Keratinocyte (primary cell): Measurements from ENCODE around the gene JDP2. TPM values are rescaled to one million over a fixed set of nuclear protein-coding genes. Genes with fewer than 3 reads are reported as not detected.

ENCODE experiments used
- DNase-seq: peaks from one replicate; pipeline ENCODE4 v3.0.0-alpha.2; 2011; ENCODE audit warnings: low read depth, missing footprints, low spot score
- FAIRE-seq: peaks from 2 replicates; lab custom pipeline; 2011; peaks lifted over from hg19 to GRCh38; lab: Jason Lieb, UNC
- H2AFZ ChIP-seq: 2 replicates; pipeline ENCODE4 v1.6.0; 2012; ENCODE audit warnings: low read length, control low read depth, inconsistent platforms; ENCODE audit not compliant: control insufficient read depth
- H3K27ac ChIP-seq: 2 replicates; pipeline ENCODE4 v1.5.1; 2011; ENCODE audit warnings: low read length; ENCODE audit not compliant: control insufficient read depth, insufficient read depth
- H3K27me3 ChIP-seq: 3 replicates; pipeline ENCODE4 v1.6.0; 2011; ENCODE audit warnings: low read length; ENCODE audit not compliant: control insufficient read depth, insufficient read depth; ENCODE audit errors: extremely low read depth
- H3K36me3 ChIP-seq, 2 experiments: 2 replicates in 1 of 2; 3 replicates in 1 of 2; pipeline ENCODE4 v1.5.1; 2011; ENCODE audit warnings: low read length in 2 of 2, mild to moderate bottlenecking in 1 of 2; ENCODE audit not compliant: control insufficient read depth in 2 of 2, insufficient read depth in 2 of 2; ENCODE audit errors: extremely low read depth in 1 of 2
- H3K4me1 ChIP-seq: 3 replicates; pipeline ENCODE4 v1.5.1; 2011; ENCODE audit warnings: low read length; ENCODE audit not compliant: control insufficient read depth, insufficient read depth; ENCODE audit errors: extremely low read depth
- H3K4me2 ChIP-seq: 3 replicates; pipeline ENCODE4 v1.6.0; 2011; ENCODE audit warnings: low read depth, low read length; ENCODE audit not compliant: control insufficient read depth, insufficient read depth; ENCODE audit errors: extremely low read depth
- H3K4me3 ChIP-seq, 3 experiments: fragments of 200-600 bp in 1 of 3; sonication (generic) in 1 of 3; 2 replicates in 2 of 3; 3 replicates in 1 of 3; pipeline ENCODE4 v1.5.1; 2011 to 2016; ENCODE audit warnings: low read length in 3 of 3, mild to moderate bottlenecking in 3 of 3, control low read depth in 2 of 3, inconsistent platforms in 1 of 3, low read depth in 1 of 3, mixed read lengths in 1 of 3, mixed run types in 1 of 3, moderate library complexity in 1 of 3; ENCODE audit not compliant: control insufficient read depth in 2 of 3, insufficient read depth in 2 of 3; ENCODE audit errors: extremely low read depth in 1 of 3
- H3K79me2 ChIP-seq: 2 replicates; pipeline ENCODE4 v1.6.0; 2012; ENCODE audit warnings: low read length; ENCODE audit not compliant: control insufficient read depth, insufficient read depth
- H3K9ac ChIP-seq: 3 replicates; pipeline ENCODE4 v1.6.0; 2011; ENCODE audit warnings: low read length; ENCODE audit not compliant: control insufficient read depth, insufficient read depth; ENCODE audit errors: extremely low read depth
- H3K9me1 ChIP-seq: 3 replicates; pipeline ENCODE4 v1.6.0; 2011; ENCODE audit warnings: low read length; ENCODE audit not compliant: control insufficient read depth, insufficient read depth; ENCODE audit errors: extremely low read depth
- H3K9me3 ChIP-seq: 2 replicates; pipeline ENCODE4 v1.5.1; 2012; ENCODE audit warnings: low read depth, low read length; ENCODE audit not compliant: control insufficient read depth
- H4K20me1 ChIP-seq: 3 replicates; pipeline ENCODE4 v1.6.0; 2011; ENCODE audit warnings: low read length; ENCODE audit not compliant: control insufficient read depth, insufficient read depth; ENCODE audit errors: extremely low read depth
- EZH2 ChIP-seq: IDR thresholded peaks from one replicate; pipeline ENCODE4 v1.6.1; 2012; ENCODE audit warnings: inconsistent platforms, mild to moderate bottlenecking, low read length, moderate library complexity
- dilution Hi-C: fragments of 300-500 bp; cut with MboI; formaldehyde crosslinking; loops from one replicate; pipeline ENCODE4 v1.7.0; 2020; ENCODE audit warnings: low sequenced_read_pairs; ENCODE audit not compliant: extremely low pct_ligation_motif_present
- polyA plus RNA-seq, 5 experiments: library from polyadenylated mRNA; depleted of rRNA in 3 of 5; stranded (reverse) in 3 of 5; stranded (forward) in 1 of 5; unstranded in 1 of 5; fragments of >200 nt; gene quantifications; 1 replicate in 1 of 5; 2 replicates in 3 of 5; 3 replicates in 1 of 5; pipeline versions ENCODE4 v1.2.1 to v1.2.3, GENCODE V29; 2011 to 2012; ENCODE audit warnings: missing spikeins in 2 of 5, low read depth in 1 of 5, low replicate concordance in 1 of 5
- TF ChIP-seq, protein P1 (sequence below), 3 experiments: IDR thresholded peaks in 1 of 3; conservative IDR thresholded peaks in 1 of 3; optimal IDR thresholded peaks in 1 of 3; 2 replicates in 2 of 3; 3 replicates in 1 of 3; pipeline versions ENCODE3 to v1.5.1; 2011; ENCODE audit warnings: low read length in 3 of 3, mild to moderate bottlenecking in 3 of 3, moderate library complexity in 2 of 3, control low read depth in 1 of 3, inconsistent platforms in 1 of 3; ENCODE audit not compliant: insufficient read depth in 2 of 3; ENCODE audit errors: extremely low read depth in 1 of 3

JDP2 gene
- polyA plus RNA-seq, 1 donor (not counting 4 experiments of a cell fraction or from before 2014, with no cell fraction given), result 13.5 TPM

DNA sequence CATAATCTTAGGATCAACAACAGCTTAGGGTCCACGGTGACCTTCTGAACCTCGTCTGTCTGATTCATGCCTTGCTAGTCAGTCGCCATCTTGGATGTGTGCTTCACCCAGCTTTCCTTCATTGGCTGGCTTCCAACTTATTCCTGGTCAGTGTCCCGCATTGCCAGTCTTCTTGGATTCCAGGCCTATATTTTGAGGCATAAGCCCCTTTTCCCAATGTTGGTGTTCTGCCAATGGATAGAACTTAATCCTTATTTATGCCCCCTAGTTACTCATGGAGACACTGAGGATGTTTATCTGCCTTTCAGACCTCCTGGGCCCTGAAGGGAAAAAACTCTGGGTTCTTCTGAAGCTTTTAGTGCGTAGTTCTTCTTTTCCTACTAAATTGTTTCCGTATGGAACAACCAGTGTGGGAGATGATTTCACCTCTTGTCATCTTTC, 5.8 kb downstream of the JDP2 start:
- Histone ChIP-seq H3K27ac (no peak overlapping the region), H3K4me3 (no peak overlapping the region), H3K4me1 (peaks cover 20% of the 10 kb centered on the region), H3K27me3 (no peaks in the 10 kb centered on the region), H2AFZ (no peak overlapping the region), H3K9ac (no peak overlapping the region), H3K79me2 (peaks cover 17% of the 10 kb centered on the region), H3K4me2 (no peak overlapping the region), H3K9me1 (no peaks in the 10 kb centered on the region), H3K9me3 (no peaks in the 10 kb centered on the region), H4K20me1 (peaks cover 9% of the 10 kb centered on the region), H3K36me3 (peaks cover 13 to 30% of the 10 kb centered on the region in 2 experiments)
- DNase-seq (no peak), FAIRE-seq (no peak)
- dilution Hi-C loops, result no loop called here
- TF ChIP-seq, protein P1, sequence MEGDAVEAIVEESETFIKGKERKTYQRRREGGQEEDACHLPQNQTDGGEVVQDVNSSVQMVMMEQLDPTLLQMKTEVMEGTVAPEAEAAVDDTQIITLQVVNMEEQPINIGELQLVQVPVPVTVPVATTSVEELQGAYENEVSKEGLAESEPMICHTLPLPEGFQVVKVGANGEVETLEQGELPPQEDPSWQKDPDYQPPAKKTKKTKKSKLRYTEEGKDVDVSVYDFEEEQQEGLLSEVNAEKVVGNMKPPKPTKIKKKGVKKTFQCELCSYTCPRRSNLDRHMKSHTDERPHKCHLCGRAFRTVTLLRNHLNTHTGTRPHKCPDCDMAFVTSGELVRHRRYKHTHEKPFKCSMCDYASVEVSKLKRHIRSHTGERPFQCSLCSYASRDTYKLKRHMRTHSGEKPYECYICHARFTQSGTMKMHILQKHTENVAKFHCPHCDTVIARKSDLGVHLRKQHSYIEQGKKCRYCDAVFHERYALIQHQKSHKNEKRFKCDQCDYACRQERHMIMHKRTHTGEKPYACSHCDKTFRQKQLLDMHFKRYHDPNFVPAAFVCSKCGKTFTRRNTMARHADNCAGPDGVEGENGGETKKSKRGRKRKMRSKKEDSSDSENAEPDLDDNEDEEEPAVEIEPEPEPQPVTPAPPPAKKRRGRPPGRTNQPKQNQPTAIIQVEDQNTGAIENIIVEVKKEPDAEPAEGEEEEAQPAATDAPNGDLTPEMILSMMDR (optimal IDR thresholded peaks at IDR 0.05 in 1 of 3, IDR thresholded peaks at IDR 0.05 in 1 of 3, conservative IDR thresholded peaks at IDR 0.05 in 1 of 3; ENCODE audit: extremely low read depth in 1 of 3, insufficient read depth in 2 of 3, low read length in 3 of 3), result no peak
- TF ChIP-seq EZH2, result no peak

DNA sequence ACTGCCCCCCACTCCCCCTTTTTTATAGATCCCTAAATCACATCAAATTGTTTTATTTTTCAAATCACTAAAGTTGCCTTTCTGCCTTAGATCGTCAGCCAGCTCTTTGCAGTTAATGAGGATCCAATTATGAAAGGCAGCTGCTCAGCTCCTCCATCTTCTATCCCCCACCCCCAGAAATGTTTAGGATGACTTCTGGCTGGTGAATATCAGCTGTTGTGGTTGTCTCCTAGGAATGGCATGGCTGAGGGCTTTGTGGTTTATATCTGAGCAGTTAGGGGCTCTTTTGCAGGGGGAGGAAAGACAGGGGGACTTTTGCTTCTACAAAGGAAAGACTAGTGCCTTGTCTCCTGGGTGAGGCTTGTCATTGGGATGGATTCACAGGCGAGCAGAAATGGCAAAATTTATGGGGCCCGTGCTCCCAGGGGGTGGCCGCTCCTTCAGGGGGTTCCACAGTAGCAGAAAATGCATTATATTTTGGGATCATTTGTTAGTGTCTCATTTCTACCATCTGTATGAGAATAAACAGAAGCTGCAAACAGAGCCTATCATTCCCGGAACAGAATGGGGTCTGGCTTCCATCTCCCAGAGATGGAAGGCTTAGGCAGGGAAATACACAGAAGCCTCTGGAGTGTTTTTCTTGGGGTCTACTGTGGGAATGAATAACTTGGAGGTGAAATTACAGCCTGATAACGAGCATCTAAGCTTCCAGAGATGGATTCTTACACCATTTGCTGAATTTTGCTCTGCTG, 6.5 kb downstream of the JDP2 start:
- FAIRE-seq, result no peak
- dilution Hi-C loops, result no loop called here
- no peak overlapping the region for H3K9ac ChIP-seq
- no peaks in the 10 kb centered on the region for H3K27me3 ChIP-seq
- no peak overlapping the region for H2AFZ ChIP-seq
- no peak overlapping the region for H3K4me3 ChIP-seq
- H3K79me2 ChIP-seq, result peaks cover 17% of the 10 kb centered on the region
- H3K9me3 ChIP-seq, result no peaks in the 10 kb centered on the region
- no peaks in the 10 kb centered on the region for H3K9me1 ChIP-seq
- H3K4me1 ChIP-seq, result peaks cover 15% of the 10 kb centered on the region
- H3K36me3 ChIP-seq, result peaks cover 13 to 30% of the 10 kb centered on the region in 2 experiments
- H3K4me2 ChIP-seq, result no peak overlapping the region
- TF ChIP-seq, protein P1 (optimal IDR thresholded peaks at IDR 0.05 in 1 of 3, IDR thresholded peaks at IDR 0.05 in 1 of 3, conservative IDR thresholded peaks at IDR 0.05 in 1 of 3; ENCODE audit: extremely low read depth in 1 of 3, insufficient read depth in 2 of 3, low read length in 3 of 3), result no peak
- no peak for TF ChIP-seq EZH2
- H4K20me1 ChIP-seq, result peaks cover 9% of the 10 kb centered on the region
- DNase-seq, result no peak
- no peak overlapping the region for H3K27ac ChIP-seq
